HCT116 (cell line): ENCODE measurements around the gene MTM1. TPM values are rescaled to one million over a fixed set of nuclear protein-coding genes. Genes with fewer than 3 reads are reported as not detected.

Experiments
- ATAC-seq: fragments of 200-7000 bp; cut with Tn5 transposase; 2 replicates; pipeline ENCODE4 v1.9.1; 2020; ENCODE audit warnings: mild to moderate bottlenecking, moderate library complexity
- BruUV-seq: library from RNA; stranded (reverse); fragments of 400-500 nt; replicated peaks from 2 replicates; lab custom pipeline; 2021; lab: Mats Ljungman, UMichigan
- CTCF ChIA-PET: fragments of 300-600 bp; sonication (Branson Sonifier 250); formaldehyde crosslinking; loops from one replicate; lab custom pipeline; 2021; ENCODE audit warnings: antibody characterized with exemption; lab: Charles Lee
- POLR2A ChIA-PET: fragments of 300-600, 350-600 bp; sonication (Branson Sonifier 250); formaldehyde crosslinking; loops from one replicate; lab custom pipeline; 2021; ENCODE audit warnings: antibody characterized with exemption; lab: Charles Lee
- RAD21 ChIA-PET, 2 experiments: fragments of 300-600 bp; sonication (Branson Sonifier 250); formaldehyde crosslinking; loops; one replicate each; lab custom pipeline; 2023; ENCODE audit warnings: low total read pairs in 2 of 2; ENCODE audit not compliant: uncharacterized antibody in 2 of 2, unreplicated experiment in 2 of 2, low non-redundant PET in 1 of 2; lab: Charles Lee
- DNase-seq: peaks from one replicate; pipeline ENCODE4 v3.0.0-alpha.2; 2010; ENCODE audit warnings: low read depth, low spot score
- H2AFZ ChIP-seq: fragments of 200-600 bp; shearing (Covaris generic), sonication (generic); 2 replicates; pipeline ENCODE4 v1.6.1; 2017; ENCODE audit warnings: low read depth, mixed run types, mixed read lengths, antibody characterized with exemption, low read length; ENCODE audit not compliant: poor library complexity, severe bottlenecking
- H3K27ac ChIP-seq: 2 replicates; pipeline ENCODE4 v1.5.1; 2012; ENCODE audit warnings: low read depth, low read length
- H3K27me3 ChIP-seq: fragments of 200-600 bp; sonication (generic); 2 replicates; pipeline ENCODE4 v1.6.1; 2016; ENCODE audit warnings: mixed run types, low read length, mixed read lengths; ENCODE audit not compliant: insufficient read depth
- H3K36me3 ChIP-seq, 2 experiments: fragments of 200-500 bp in 1 of 2; fragments of 200-600 bp in 1 of 2; sonication (Bioruptor generic) in 1 of 2; sonication (generic) in 1 of 2; 2 replicates each; pipeline versions ENCODE4 v1.5.1 to v1.6.1; 2014 to 2016; ENCODE audit warnings: low read length in 2 of 2, inconsistent platforms in 1 of 2, mixed read lengths in 1 of 2, mixed run types in 1 of 2; ENCODE audit not compliant: insufficient read depth in 2 of 2, control insufficient read depth in 1 of 2
- H3K4me1 ChIP-seq, 2 experiments: fragments of 200-600 bp in 1 of 2; sonication (generic) in 1 of 2; 2 replicates each; pipeline versions ENCODE4 v1.5.1 to v1.6.1; 2012 to 2017; ENCODE audit warnings: low read length in 2 of 2, inconsistent platforms in 1 of 2, mild to moderate bottlenecking in 1 of 2, mixed read lengths in 1 of 2, mixed run types in 1 of 2, moderate library complexity in 1 of 2; ENCODE audit not compliant: insufficient read depth in 2 of 2, control insufficient read depth in 1 of 2
- H3K4me2 ChIP-seq: fragments of 200-600 bp; sonication (generic); 2 replicates; pipeline ENCODE4 v1.6.1; 2017; ENCODE audit warnings: mixed run types, low read length, mixed read lengths
- H3K4me3 ChIP-seq, 2 experiments: fragments of 200-600 bp in 1 of 2; sonication (generic) in 1 of 2; replicated peaks in 1 of 2; 2 replicates each; pipeline ENCODE4 v1.5.1; 2011 to 2016; ENCODE audit warnings: low read length in 2 of 2, control low read depth in 1 of 2, low read depth in 1 of 2, mild to moderate bottlenecking in 1 of 2, mixed read lengths in 1 of 2, mixed run types in 1 of 2
- H3K79me2 ChIP-seq: fragments of 200-600 bp; sonication (generic); 2 replicates; pipeline ENCODE4 v1.6.1; 2017; ENCODE audit warnings: mild to moderate bottlenecking, mixed run types, low read length, moderate library complexity, mixed read lengths; ENCODE audit not compliant: insufficient read depth
- H3K9ac ChIP-seq: fragments of 200-600 bp; sonication (generic); 2 replicates; pipeline ENCODE4 v1.6.1; 2016; ENCODE audit warnings: low read length, mixed read lengths
- H3K9me2 ChIP-seq: fragments of 200-600 bp; sonication (generic), shearing (Covaris generic); 2 replicates; pipeline ENCODE4 v1.6.1; 2017; ENCODE audit warnings: mixed run types, mild to moderate bottlenecking, moderate library complexity; ENCODE audit not compliant: insufficient read depth
- H3K9me3 ChIP-seq, 2 experiments: fragments of 200-500 bp in 1 of 2; fragments of 200-600 bp in 1 of 2; sonication (Bioruptor generic) in 1 of 2; sonication (generic) in 1 of 2; 2 replicates each; pipeline ENCODE4 v1.6.1; 2014 to 2017; ENCODE audit warnings: low read length in 2 of 2, mixed read lengths in 2 of 2, inconsistent platforms in 1 of 2, low read depth in 1 of 2, mild to moderate bottlenecking in 1 of 2, mixed run types in 1 of 2, moderate library complexity in 1 of 2; ENCODE audit not compliant: control insufficient read depth in 1 of 2, insufficient read depth in 1 of 2
- H4K20me1 ChIP-seq: fragments of 200-600 bp; sonication (generic), shearing (Covaris generic); 2 replicates; pipeline ENCODE4 v1.6.1; 2017; ENCODE audit warnings: mixed run types, mild to moderate bottlenecking, moderate library complexity; ENCODE audit not compliant: insufficient read depth
- EZH2 ChIP-seq: fragments of 200-600 bp; sonication (generic); IDR thresholded peaks from 2 replicates; pipeline ENCODE4 v1.6.1; 2017; ENCODE audit warnings: antibody characterized with exemption, mixed run types
- EZH2phosphoT487 ChIP-seq: fragments of 200-600 bp; IDR thresholded peaks from 2 replicates; pipeline ENCODE4 v1.6.1; 2018; ENCODE audit warnings: antibody characterized with exemption, borderline replicate concordance
- JUND ChIP-seq: IDR thresholded peaks from 2 replicates; pipeline ENCODE4 v1.6.1; 2012
- POLR2AphosphoS5 ChIP-seq: IDR thresholded peaks from 2 replicates; pipeline ENCODE4 v1.6.1; 2011; ENCODE audit warnings: mild to moderate bottlenecking, low read depth, low read length, moderate library complexity
- RAD21 ChIP-seq: IDR thresholded peaks from 2 replicates; pipeline ENCODE4 v1.6.1; 2012; ENCODE audit warnings: low read depth, mild to moderate bottlenecking
- SP1 ChIP-seq: IDR thresholded peaks from 2 replicates; pipeline ENCODE4 v1.6.1; 2012; ENCODE audit warnings: low read depth
- SRF ChIP-seq: IDR thresholded peaks from 2 replicates; pipeline ENCODE4 v1.6.1; 2012; ENCODE audit warnings: low read depth
- ZBTB33 ChIP-seq: IDR thresholded peaks from 2 replicates; pipeline ENCODE4 v1.6.1; 2011; ENCODE audit warnings: mild to moderate bottlenecking, low read length, moderate library complexity; ENCODE audit not compliant: insufficient replicate concordance; ENCODE audit errors: extremely low read depth
- ZNF274 ChIP-seq: fragments of 200-500 bp; sonication (Bioruptor generic); IDR thresholded peaks from 2 replicates; pipeline ENCODE4 v1.6.1; 2014; ENCODE audit warnings: mild to moderate bottlenecking, low read depth, low read length, inconsistent platforms
- intact Hi-C: fragments of 100-400 bp; cut with micrococcal nuclease; formaldehyde crosslinking; loops from 2 replicates; pipeline ENCODE4 v1.10.0; 2022
- total RNA-seq: library from RNA; stranded (reverse); gene quantifications from one replicate; pipeline ENCODE4 v1.2.1, GENCODE V29; 2021; ENCODE audit not compliant: unreplicated experiment

Gene MTM1
- total RNA-seq, 1 experiment from 2014 or later, result 6.5 TPM

- Histone ChIP-seq H3K27me3 (no peaks in the 10 kb centered on the region), H4K20me1 (no peaks in the 10 kb centered on the region), H3K9ac (no peak overlapping the region), H3K27ac (no peak overlapping the region), H3K36me3 (no peaks in the 10 kb centered on the region)
- intact Hi-C loops, result no loop called here
- no TSS peak for BruUV-seq
- POLR2A ChIA-PET, result no interaction called here
- RAD21 ChIA-PET, result no interaction called here
- TF ChIP-seq ZNF274 (no peak), JUND (no peak)
- TF ChIP-seq, all 23 proteins: peak for 0
- DNase-seq (no peak), ATAC-seq (no peak)
- Histone ChIP-seq H3K4me1 (peaks cover 14 to 52% of the 10 kb centered on the region in 2 experiments), H3K9me2 (no peaks in the 10 kb centered on the region), H3K4me2 (no peak overlapping the region), H3K9me3 (no peaks in the 10 kb centered on the region), H3K4me3 (no peak overlapping the region), H2AFZ (no peak overlapping the region), H3K79me2 (peaks cover 2% of the 10 kb centered on the region; the same call in 1 of the 2 replicates)
- CTCF ChIA-PET, result no interaction called here
Observed at GRCh38 chrX:150570512-150570911, 2.1 kb downstream of the MTM1 start.

- POLR2A ChIA-PET, result no interaction called here
- H3K36me3 ChIP-seq, result no peaks in the 10 kb centered on the region
Observed at GRCh38 chrX:150572206-150572605, 3.8 kb downstream of the MTM1 start.

More at GRCh38 chrX:150572206-150572605, 3.8 kb downstream of the MTM1 start:
- ChIA-PET CTCF (no interaction called here), RAD21 (no interaction called here)
- Histone ChIP-seq H3K27ac (no peak overlapping the region), H2AFZ (no peak overlapping the region), H3K4me2 (peak overlapping the region; percentile 17; the same call in 1 of the 2 replicates), H3K27me3 (no peaks in the 10 kb centered on the region), H3K79me2 (peaks cover 5% of the 10 kb centered on the region), H4K20me1 (no peaks in the 10 kb centered on the region), H3K4me1 (peaks cover 21 to 62% of the 10 kb centered on the region in 2 experiments), H3K9ac (no peak overlapping the region; the same call in 1 of the 2 replicates), H3K4me3 (no peak overlapping the region), H3K9me2 (no peaks in the 10 kb centered on the region), H3K9me3 (no peaks in the 10 kb centered on the region)
- no peak for TF ChIP-seq SRF
- TF ChIP-seq EZH2phosphoT487, result no peak
- no peak for TF ChIP-seq SP1
- TF ChIP-seq POLR2AphosphoS5, result no peak
- no peak for TF ChIP-seq ZBTB33
- TF ChIP-seq RAD21, result no peak
- no peak for TF ChIP-seq EZH2
- no peak for TF ChIP-seq JUND
- no TSS peak for BruUV-seq
- DNase-seq (no peak), ATAC-seq (no peak)
- intact Hi-C loops, result no loop called here
